GM19324 (cell line): Measurements from ENCODE around the gene CDK18.

ENCODE experiments used
- ATAC-seq: cut with Tn5 transposase; IDR thresholded peaks from one replicate; pipeline ENCODE4 v1.9.1; 2021; ENCODE audit warnings: mild to moderate bottlenecking, moderate library complexity; ENCODE audit not compliant: unreplicated experiment, low FRiP score

CDK18 gene

GRCh38 chr1:205502111-205502810 is 2.2 kb upstream of the CDK18 start:
- ATAC-seq = no peak

GRCh38 chr1:205502992-205503391 is 1.5 kb upstream of the CDK18 start:
- no peak for ATAC-seq

- no peak for ATAC-seq
Observed at GRCh38 chr1:205505076-205505729, 734 bp downstream of the CDK18 start.

- ATAC-seq = no peak
Observed at GRCh38 chr1:205505791-205506190, 1.3 kb downstream of the CDK18 start.

- ATAC-seq = no peak
Observed at GRCh38 chr1:205506409-205507200, 2.1 kb downstream of the CDK18 start.

- ATAC-seq = no peak
Observed at GRCh38 chr1:205508227-205508714, 3.8 kb downstream of the CDK18 start.

- no peak for ATAC-seq
Observed at GRCh38 chr1:205510308-205510950, 6.0 kb downstream of the CDK18 start.

GRCh38 chr1:205510951-205511330 is 6.5 kb downstream of the CDK18 start:
- no peak for ATAC-seq

GRCh38 chr1:205512059-205513045 is 7.9 kb downstream of the CDK18 start:
- ATAC-seq = no peak

GRCh38 chr1:205513774-205514173 is 9.3 kb downstream of the CDK18 start:
- no peak for ATAC-seq

- ATAC-seq = no peak
Observed at GRCh38 chr1:205514211-205515142, 10.0 kb downstream of the CDK18 start.

- ATAC-seq = no peak
Observed at GRCh38 chr1:205515781-205516253, 11.3 kb downstream of the CDK18 start.

- no peak for ATAC-seq
Observed at GRCh38 chr1:205516362-205516761, 11.9 kb downstream of the CDK18 start.

- ATAC-seq = no peak
Observed at GRCh38 chr1:205517288-205517687, 12.8 kb downstream of the CDK18 start.

GRCh38 chr1:205517763-205518162 is 13.3 kb downstream of the CDK18 start:
- no peak for ATAC-seq

- no peak for ATAC-seq
Observed at GRCh38 chr1:205518661-205519540, 14.4 kb downstream of the CDK18 start.

GRCh38 chr1:205519541-205520131 is 15.2 kb downstream of the CDK18 start:
- no peak for ATAC-seq
